ENCODE measurements around the gene LARP1B.

LARP1B gene

DNA sequence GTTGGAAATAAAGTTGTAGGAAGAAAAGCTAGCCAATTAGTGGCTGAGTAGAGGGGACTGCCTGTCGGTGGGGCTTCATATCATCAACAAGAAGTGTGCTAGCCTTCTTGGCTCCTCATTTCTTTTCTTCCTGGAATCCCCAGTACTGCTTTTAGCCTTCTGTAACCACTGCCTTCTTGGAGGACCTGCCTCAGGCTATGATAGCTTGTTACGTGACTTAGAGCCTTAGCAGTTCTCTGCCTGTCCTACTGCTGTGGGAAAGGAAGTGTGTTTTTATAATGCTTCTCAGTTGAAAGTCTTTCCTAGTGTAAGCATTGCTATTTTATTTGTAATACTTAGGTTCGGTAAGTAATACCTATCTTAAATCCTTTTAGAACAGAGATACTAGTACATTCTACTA lies 61.9 kb downstream of the LARP1B start:
- no peak overlapping the region for H3K27ac ChIP-seq
- TF ChIP-seq, protein P1, sequence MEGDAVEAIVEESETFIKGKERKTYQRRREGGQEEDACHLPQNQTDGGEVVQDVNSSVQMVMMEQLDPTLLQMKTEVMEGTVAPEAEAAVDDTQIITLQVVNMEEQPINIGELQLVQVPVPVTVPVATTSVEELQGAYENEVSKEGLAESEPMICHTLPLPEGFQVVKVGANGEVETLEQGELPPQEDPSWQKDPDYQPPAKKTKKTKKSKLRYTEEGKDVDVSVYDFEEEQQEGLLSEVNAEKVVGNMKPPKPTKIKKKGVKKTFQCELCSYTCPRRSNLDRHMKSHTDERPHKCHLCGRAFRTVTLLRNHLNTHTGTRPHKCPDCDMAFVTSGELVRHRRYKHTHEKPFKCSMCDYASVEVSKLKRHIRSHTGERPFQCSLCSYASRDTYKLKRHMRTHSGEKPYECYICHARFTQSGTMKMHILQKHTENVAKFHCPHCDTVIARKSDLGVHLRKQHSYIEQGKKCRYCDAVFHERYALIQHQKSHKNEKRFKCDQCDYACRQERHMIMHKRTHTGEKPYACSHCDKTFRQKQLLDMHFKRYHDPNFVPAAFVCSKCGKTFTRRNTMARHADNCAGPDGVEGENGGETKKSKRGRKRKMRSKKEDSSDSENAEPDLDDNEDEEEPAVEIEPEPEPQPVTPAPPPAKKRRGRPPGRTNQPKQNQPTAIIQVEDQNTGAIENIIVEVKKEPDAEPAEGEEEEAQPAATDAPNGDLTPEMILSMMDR (conservative IDR thresholded peaks at IDR 0.05) = no peak
- no peak for TF ChIP-seq ZFX (IDR thresholded peaks at IDR 0.05)

DNA sequence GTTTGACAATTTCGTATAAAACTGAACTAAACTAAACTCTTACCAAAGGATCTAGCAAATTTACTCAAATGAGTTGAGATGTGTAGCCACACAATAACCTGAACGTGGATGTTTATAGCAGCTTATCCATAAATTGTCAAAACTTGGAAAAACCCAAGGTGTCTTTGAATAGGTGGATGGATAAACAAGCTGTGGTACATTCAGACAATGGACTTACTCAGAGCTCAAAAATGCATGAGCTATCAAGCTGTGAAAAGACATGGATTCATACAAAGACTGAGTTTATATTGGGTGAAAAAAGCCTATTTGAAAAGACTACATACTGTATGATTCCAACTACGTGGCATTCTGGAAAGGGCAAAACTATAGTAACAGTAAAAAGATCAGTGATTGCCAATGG lies 69.5 kb downstream of the LARP1B start:
- H3K27ac ChIP-seq = no peak overlapping the region
- no peak for TF ChIP-seq ZFX (IDR thresholded peaks at IDR 0.05)

DNA sequence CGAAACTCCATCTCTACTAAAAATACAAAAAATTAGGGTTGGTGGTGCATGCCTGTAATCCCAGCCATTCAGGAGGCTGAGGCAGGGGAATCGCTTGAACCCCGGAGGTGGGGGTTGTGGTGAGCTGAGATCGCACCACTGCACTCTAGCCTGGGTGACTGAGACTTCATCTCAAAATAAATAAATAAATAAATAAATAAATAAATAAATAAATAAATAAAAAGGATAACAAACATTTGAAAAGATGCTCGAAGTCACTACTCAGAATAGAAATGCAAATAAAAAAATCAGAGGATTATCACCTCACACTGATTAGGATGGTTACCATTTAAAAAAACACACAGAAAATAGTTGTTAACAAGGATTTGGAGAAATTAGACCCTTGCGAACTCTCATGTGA lies 73.8 kb downstream of the LARP1B start:
- TF ChIP-seq, protein P1 (conservative IDR thresholded peaks at IDR 0.05) = no peak
- TF ChIP-seq ZFX (IDR thresholded peaks at IDR 0.05) = no peak
- H3K27ac ChIP-seq = no peak overlapping the region

DNA sequence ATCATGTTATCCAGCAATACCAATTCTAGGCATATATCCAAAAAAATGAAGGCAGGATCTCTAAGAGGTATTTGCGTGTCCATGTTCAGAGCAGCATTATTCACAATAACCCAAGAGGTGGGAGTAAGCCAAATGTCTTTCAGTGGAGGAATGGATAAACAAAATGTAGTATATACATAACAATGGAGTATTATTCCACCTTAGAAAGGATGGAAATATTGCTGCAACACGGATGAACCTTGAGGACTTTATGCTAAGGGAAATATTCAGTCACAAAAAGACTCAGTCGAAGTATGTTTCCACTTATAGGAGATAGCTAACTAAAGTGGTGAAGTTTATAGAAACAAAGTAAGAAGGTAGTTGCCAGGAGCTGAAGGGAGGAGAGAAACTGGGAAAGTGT lies 74.3 kb downstream of the LARP1B start:
- no peak overlapping the region for H3K27ac ChIP-seq
- TF ChIP-seq, protein P1 (conservative IDR thresholded peaks at IDR 0.05) = no peak
- no peak for TF ChIP-seq ZFX (IDR thresholded peaks at IDR 0.05)

DNA sequence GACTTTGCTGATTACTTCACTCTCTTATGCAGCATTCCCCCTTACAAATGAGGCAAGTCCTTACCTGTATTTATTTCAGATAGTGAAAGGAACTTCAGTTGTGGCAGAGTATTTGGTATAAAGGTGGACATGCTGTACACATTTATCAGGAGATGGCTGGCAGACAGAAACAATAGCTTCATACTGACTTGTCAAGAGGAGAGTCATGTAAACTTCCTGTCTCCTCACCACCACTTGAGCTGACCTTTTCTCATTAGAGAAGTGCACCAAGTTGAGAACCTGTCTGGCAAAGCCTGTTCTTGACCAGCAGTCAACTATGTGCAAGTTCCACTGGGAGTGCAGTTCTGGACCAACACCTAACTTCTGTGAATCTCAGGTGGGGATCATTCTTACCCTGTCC lies 80.8 kb downstream of the LARP1B start:
- TF ChIP-seq, protein P1 (conservative IDR thresholded peaks at IDR 0.05) = no peak
- TF ChIP-seq ZFX (IDR thresholded peaks at IDR 0.05) = no peak
- H3K27ac ChIP-seq = no peak overlapping the region

DNA sequence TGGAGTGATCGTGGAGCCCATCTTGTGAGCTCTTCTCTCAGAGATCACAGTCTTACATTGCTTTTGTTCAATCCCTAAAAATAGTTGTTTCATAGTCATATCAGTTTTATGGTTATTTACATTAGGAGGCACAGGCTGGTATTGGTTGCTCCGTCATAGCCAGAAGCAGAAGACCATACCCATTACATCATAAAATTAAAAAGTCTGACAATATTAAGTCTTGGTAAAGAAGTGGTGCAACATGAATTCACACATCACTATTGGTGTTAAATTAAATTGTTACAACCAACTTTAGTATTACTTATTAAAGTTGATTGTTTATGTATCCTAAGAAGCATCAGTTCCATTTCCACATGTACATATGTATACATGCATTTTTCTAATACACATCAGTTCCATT lies 84.6 kb downstream of the LARP1B start:
- no peak overlapping the region for H3K27ac ChIP-seq
- TF ChIP-seq, protein P1 (conservative IDR thresholded peaks at IDR 0.05) = no peak
- no peak for TF ChIP-seq ZFX (IDR thresholded peaks at IDR 0.05)

DNA sequence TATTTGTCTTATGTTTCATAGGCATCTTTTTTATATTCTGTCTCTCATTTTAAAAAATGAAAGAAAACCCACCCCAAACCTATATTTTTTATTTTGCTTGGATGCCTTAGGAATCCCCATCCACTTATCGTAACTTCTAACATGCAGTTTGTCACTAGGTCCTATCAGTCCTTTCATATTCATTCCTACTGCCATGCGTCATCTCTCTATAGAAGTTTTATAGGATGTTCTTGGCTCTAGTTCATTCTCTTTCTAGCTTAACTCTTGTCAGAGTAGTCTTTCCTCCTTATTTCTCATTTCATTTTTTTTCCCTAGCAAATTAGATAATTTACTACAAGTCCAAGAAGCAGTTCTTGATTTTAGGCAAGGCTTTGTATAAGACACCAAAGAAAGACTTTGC lies 92.7 kb downstream of the LARP1B start:
- TF ChIP-seq, protein P1 (conservative IDR thresholded peaks at IDR 0.05) = no peak
- no peak for TF ChIP-seq ZFX (IDR thresholded peaks at IDR 0.05)
- no peak overlapping the region for H3K27ac ChIP-seq

DNA sequence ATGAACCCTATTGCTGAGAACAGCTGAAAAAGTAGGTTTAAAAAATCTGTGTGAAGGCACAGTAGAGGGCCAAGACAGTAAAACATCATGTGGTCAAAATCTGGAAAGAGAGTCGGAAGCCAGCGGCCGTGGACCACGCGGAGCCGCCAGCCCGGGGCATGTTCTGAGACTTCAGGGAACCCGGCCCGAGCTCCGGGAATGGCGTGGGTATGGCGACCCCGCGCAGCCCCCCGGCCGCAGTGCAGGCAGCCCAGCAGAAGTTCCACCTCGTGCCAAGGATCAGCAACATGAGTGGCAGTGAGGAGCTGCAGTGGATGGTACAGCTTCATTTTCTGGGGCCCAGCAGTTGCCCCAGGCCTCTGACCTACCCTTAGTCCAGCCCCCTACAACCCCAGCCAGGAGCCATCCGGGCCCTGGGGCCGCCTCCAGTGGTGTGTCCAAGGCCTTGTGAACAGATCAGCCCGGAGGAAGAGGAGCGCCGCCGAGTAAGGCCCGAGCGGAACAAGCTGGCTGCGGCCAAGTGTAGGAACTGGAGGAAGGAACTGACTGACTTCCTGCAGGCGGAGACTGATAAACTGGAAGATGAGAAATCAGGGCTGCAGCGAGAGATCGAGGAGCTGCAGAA lies 94.2 kb downstream of the LARP1B start:
- no peak overlapping the region for H3K27ac ChIP-seq
- TF ChIP-seq, protein P1 (conservative IDR thresholded peaks at IDR 0.05) = no peak
- TF ChIP-seq ZFX (IDR thresholded peaks at IDR 0.05) = no peak
